Stomach (tissue), 4 donors: Measurements from ENCODE around the gene EBF3.

ENCODE experiments used
- POLR2AphosphoS5 ChIP-seq, 3 donors: sonication (generic); formaldehyde crosslinking; IDR thresholded peaks; one replicate each; pipeline ENCODE4 v1.6.1; 2016; ENCODE audit warnings: antibody characterized with exemption in 3 of 3
- TF ChIP-seq, protein P1 (sequence below), 7 experiments: fragments of 450-650 bp in 4 of 7; fragments of 200-600 bp in 3 of 7; sonication (generic) in 3 of 7; IDR thresholded peaks; one replicate each; pipeline ENCODE4 v1.5.1; 2016 to 2019; ENCODE audit warnings: antibody characterized with exemption in 7 of 7, control low read depth in 2 of 7, mild to moderate bottlenecking in 1 of 7

DNA sequence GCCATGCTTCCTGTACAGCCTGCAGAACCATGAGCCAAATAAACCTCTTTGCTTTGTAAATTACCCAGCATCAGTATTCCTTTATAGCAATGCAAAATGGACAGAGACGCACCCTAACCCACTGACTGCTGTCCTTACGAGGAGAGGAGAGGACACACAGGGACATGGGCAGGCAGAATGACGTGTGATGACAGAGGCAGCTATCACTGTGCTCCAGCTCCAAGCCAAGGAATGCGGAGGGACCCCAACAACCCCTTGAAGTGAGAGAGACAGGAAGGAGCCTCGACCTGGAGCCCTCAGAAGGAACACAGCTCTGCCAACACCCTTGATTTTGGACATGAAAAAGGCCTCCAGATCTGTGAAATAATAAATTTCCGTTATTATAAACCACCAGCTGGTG is 46.6 kb upstream of the EBF3 start:
- TF ChIP-seq, protein P1, sequence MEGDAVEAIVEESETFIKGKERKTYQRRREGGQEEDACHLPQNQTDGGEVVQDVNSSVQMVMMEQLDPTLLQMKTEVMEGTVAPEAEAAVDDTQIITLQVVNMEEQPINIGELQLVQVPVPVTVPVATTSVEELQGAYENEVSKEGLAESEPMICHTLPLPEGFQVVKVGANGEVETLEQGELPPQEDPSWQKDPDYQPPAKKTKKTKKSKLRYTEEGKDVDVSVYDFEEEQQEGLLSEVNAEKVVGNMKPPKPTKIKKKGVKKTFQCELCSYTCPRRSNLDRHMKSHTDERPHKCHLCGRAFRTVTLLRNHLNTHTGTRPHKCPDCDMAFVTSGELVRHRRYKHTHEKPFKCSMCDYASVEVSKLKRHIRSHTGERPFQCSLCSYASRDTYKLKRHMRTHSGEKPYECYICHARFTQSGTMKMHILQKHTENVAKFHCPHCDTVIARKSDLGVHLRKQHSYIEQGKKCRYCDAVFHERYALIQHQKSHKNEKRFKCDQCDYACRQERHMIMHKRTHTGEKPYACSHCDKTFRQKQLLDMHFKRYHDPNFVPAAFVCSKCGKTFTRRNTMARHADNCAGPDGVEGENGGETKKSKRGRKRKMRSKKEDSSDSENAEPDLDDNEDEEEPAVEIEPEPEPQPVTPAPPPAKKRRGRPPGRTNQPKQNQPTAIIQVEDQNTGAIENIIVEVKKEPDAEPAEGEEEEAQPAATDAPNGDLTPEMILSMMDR (IDR thresholded peaks at IDR 0.05) = no peak
- no peak for TF ChIP-seq POLR2AphosphoS5 (IDR thresholded peaks at IDR 0.05)
